ENCODE measurements around the gene SERINC5.
"Not testable (repeated sequence)": the region's sequence is repeated elsewhere in the genome, so short reads cannot be mapped to it uniquely, and the experiment has no call there.

- TF ChIP-seq POLR2A (IDR thresholded peaks at IDR 0.05): not testable (repeated sequence)
- TF ChIP-seq, protein P1, sequence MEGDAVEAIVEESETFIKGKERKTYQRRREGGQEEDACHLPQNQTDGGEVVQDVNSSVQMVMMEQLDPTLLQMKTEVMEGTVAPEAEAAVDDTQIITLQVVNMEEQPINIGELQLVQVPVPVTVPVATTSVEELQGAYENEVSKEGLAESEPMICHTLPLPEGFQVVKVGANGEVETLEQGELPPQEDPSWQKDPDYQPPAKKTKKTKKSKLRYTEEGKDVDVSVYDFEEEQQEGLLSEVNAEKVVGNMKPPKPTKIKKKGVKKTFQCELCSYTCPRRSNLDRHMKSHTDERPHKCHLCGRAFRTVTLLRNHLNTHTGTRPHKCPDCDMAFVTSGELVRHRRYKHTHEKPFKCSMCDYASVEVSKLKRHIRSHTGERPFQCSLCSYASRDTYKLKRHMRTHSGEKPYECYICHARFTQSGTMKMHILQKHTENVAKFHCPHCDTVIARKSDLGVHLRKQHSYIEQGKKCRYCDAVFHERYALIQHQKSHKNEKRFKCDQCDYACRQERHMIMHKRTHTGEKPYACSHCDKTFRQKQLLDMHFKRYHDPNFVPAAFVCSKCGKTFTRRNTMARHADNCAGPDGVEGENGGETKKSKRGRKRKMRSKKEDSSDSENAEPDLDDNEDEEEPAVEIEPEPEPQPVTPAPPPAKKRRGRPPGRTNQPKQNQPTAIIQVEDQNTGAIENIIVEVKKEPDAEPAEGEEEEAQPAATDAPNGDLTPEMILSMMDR (IDR thresholded peaks at IDR 0.05): peak; percentile 42 to 82 (median 75)
These were observed 164.1 kb downstream of the SERINC5 start for GRCh38 chr5:80091792-80092192.

Data from body of pancreas (tissue), 4 donors.